ENCODE data around the gene TUT4.

- TF ChIP-seq EP300 (IDR thresholded peaks at IDR 0.05) (no peak), POLR2A (IDR thresholded peaks at IDR 0.05) (no peak)
- TF ChIP-seq, protein P1, sequence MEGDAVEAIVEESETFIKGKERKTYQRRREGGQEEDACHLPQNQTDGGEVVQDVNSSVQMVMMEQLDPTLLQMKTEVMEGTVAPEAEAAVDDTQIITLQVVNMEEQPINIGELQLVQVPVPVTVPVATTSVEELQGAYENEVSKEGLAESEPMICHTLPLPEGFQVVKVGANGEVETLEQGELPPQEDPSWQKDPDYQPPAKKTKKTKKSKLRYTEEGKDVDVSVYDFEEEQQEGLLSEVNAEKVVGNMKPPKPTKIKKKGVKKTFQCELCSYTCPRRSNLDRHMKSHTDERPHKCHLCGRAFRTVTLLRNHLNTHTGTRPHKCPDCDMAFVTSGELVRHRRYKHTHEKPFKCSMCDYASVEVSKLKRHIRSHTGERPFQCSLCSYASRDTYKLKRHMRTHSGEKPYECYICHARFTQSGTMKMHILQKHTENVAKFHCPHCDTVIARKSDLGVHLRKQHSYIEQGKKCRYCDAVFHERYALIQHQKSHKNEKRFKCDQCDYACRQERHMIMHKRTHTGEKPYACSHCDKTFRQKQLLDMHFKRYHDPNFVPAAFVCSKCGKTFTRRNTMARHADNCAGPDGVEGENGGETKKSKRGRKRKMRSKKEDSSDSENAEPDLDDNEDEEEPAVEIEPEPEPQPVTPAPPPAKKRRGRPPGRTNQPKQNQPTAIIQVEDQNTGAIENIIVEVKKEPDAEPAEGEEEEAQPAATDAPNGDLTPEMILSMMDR (IDR thresholded peaks at IDR 0.05): no peak
These were observed 47.8 kb upstream of the TUT4 start for GRCh38 chr1:52600533-52601179.

All from ovary (tissue), 3 donors.